SU-DHL-6 (cell line): ENCODE results near the gene CD80.
"Not testable (repeated sequence)": the region's sequence is repeated elsewhere in the genome, so short reads cannot be mapped to it uniquely, and the experiment has no call there.

Experiments used
- H2AFZ ChIP-seq: fragments of 200-600 bp; sonication (generic); 2 replicates; pipeline ENCODE4 v1.6.1; 2014; ENCODE audit warnings: low read depth, mild to moderate bottlenecking, moderate library complexity, mixed read lengths, antibody characterized with exemption, low read length; ENCODE audit not compliant: severe bottlenecking
- H3F3A ChIP-seq: fragments of 200-600 bp; shearing (Covaris generic); 2 replicates; pipeline ENCODE4 v1.6.0; 2016; ENCODE audit warnings: antibody characterized with exemption, mild to moderate bottlenecking; ENCODE audit not compliant: insufficient read depth
- H3K27ac ChIP-seq: fragments of 200-600 bp; sonication (generic); 2 replicates; pipeline ENCODE4 v1.5.1; 2016; ENCODE audit warnings: low read depth, mild to moderate bottlenecking, low read length, moderate library complexity, mixed read lengths
- H3K27me3 ChIP-seq: fragments of 200-600 bp; sonication (generic), shearing (Covaris generic); 2 replicates; pipeline ENCODE4 v1.6.0; 2014; ENCODE audit warnings: mild to moderate bottlenecking, low read length
- H3K36me3 ChIP-seq: fragments of 200-600 bp; sonication (generic); 2 replicates; pipeline ENCODE4 v1.6.1; 2014; ENCODE audit warnings: mild to moderate bottlenecking, low read length, mixed read lengths
- H3K4me2 ChIP-seq: fragments of 300-600, 200-600 bp; shearing (Covaris generic), sonication (generic); 2 replicates; pipeline ENCODE4 v1.6.0; 2014; ENCODE audit warnings: low read length, low read depth, mild to moderate bottlenecking; ENCODE audit not compliant: poor library complexity, severe bottlenecking
- H3K4me3 ChIP-seq: fragments of 200-600 bp; sonication (generic); 2 replicates; pipeline ENCODE4 v1.5.1; 2014; ENCODE audit warnings: antibody characterized with exemption, low read length, mild to moderate bottlenecking, mixed read lengths; ENCODE audit not compliant: insufficient read depth, poor library complexity, severe bottlenecking
- H3K79me2 ChIP-seq: fragments of 200-600 bp; sonication (generic); 2 replicates; pipeline ENCODE4 v1.6.1; 2014; ENCODE audit warnings: mild to moderate bottlenecking, low read length, moderate library complexity; ENCODE audit not compliant: insufficient read depth
- H3K9ac ChIP-seq: fragments of 200-600 bp; sonication (generic); 2 replicates; pipeline ENCODE4 v1.7.0; 2014; ENCODE audit warnings: mild to moderate bottlenecking, low read length
- H3K9me2 ChIP-seq: fragments of 200-600 bp; sonication (generic); replicated peaks from 2 replicates; pipeline ENCODE4 v1.6.1; 2014; ENCODE audit warnings: low read length; ENCODE audit not compliant: insufficient read depth
- H3K9me3 ChIP-seq: fragments of 200-600 bp; sonication (generic); 2 replicates; pipeline ENCODE4 v1.6.1; 2014; ENCODE audit warnings: low read length, mixed read lengths; ENCODE audit not compliant: insufficient read depth
- H4K20me1 ChIP-seq: fragments of 200-600 bp; sonication (generic); 2 replicates; pipeline ENCODE4 v1.6.1; 2014; ENCODE audit warnings: low read depth, mild to moderate bottlenecking, antibody characterized with exemption, low read length, moderate library complexity, mixed read lengths
- EZH2phosphoT487 ChIP-seq: fragments of 200-600 bp; sonication (generic), shearing (Covaris generic); conservative IDR thresholded peaks from 2 replicates; pipeline ENCODE4 v1.6.1; 2018; ENCODE audit warnings: mild to moderate bottlenecking, antibody characterized with exemption, low read length, moderate library complexity, mixed read lengths
- TF ChIP-seq, protein P1 (sequence below): fragments of 200-600 bp; sonication (generic); IDR thresholded peaks from one replicate; pipeline ENCODE4 v1.5.1; 2017; ENCODE audit warnings: antibody characterized with exemption, mild to moderate bottlenecking, low read length, moderate library complexity; ENCODE audit not compliant: insufficient read depth, poor library complexity, severe bottlenecking

The CD80 gene

DNA sequence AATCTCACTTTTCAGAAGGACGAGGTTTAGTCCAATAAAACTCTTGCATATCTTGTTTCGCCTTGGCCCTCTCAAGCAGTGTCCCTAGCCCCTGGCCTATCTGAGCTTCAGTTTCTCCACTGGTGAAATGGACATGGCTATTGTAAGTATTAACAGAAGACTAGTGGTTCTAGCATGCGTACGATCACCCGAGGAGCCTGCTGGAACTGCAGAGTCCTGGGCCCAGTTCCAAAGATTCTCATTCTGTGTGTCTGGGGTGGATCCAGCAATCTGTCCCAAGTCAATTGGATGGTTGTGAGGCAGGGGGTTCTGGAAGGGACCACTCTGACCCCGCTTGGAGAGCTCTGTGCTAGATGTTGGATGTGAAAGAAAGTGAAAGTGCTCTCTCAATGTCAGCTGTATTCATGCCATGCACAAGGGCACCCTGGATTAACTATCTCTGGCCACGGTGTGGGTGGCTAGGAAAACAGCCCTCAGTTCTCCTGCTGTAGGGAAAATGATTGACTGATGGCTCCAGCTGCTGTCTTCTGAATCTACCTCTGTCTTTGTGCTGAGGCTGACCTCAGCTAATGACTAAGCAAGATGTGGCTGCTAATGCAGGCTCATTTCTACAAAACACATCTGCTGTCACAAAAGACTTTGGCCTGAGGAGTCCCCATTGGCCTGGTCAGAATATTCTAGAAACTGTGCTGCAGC lies 36.4 kb upstream of the CD80 start:
- Histone ChIP-seq H3K9ac (no peak overlapping the region), H3K9me2 (no peaks in the 10 kb centered on the region), H3K4me2 (no peak overlapping the region), H3K4me3 (no peak overlapping the region), H4K20me1 (no peaks in the 10 kb centered on the region), H3F3A (no peaks in the 10 kb centered on the region), H3K79me2 (no peaks in the 10 kb centered on the region), H3K36me3 (no peaks in the 10 kb centered on the region), H3K27ac (no peak overlapping the region), H3K27me3 (no peaks in the 10 kb centered on the region), H3K9me3 (no peaks in the 10 kb centered on the region), H2AFZ (no peak overlapping the region)
- TF ChIP-seq EZH2phosphoT487 = no peak
- TF ChIP-seq, protein P1, sequence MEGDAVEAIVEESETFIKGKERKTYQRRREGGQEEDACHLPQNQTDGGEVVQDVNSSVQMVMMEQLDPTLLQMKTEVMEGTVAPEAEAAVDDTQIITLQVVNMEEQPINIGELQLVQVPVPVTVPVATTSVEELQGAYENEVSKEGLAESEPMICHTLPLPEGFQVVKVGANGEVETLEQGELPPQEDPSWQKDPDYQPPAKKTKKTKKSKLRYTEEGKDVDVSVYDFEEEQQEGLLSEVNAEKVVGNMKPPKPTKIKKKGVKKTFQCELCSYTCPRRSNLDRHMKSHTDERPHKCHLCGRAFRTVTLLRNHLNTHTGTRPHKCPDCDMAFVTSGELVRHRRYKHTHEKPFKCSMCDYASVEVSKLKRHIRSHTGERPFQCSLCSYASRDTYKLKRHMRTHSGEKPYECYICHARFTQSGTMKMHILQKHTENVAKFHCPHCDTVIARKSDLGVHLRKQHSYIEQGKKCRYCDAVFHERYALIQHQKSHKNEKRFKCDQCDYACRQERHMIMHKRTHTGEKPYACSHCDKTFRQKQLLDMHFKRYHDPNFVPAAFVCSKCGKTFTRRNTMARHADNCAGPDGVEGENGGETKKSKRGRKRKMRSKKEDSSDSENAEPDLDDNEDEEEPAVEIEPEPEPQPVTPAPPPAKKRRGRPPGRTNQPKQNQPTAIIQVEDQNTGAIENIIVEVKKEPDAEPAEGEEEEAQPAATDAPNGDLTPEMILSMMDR = no peak

DNA sequence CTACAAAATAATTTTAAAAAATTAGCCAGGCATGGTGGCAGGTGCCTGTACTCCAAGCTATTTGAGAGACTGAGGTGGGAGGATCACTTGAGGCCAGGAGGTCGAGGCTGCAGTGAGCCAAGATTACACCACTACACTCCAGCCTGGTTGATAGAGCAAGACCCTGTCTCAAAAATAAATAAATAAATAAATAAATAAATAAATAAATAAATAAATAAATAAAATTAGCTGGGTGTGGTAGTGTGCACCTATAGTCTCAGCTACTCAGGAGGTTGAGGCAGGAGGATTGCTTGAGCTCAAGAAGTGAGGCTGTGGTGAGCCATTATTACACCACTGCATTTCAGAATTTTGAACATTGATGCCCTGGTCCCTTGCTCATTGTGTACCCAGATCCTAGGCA lies 35.5 kb upstream of the CD80 start:
- H3K4me3 ChIP-seq, H3K27ac ChIP-seq, H3K36me3 ChIP-seq, H3K9ac ChIP-seq, H3K9me3 ChIP-seq, H3K79me2 ChIP-seq, H2AFZ ChIP-seq, H3F3A ChIP-seq, H3K4me2 ChIP-seq, H3K27me3 ChIP-seq, H4K20me1 ChIP-seq, H3K9me2 ChIP-seq: not testable (repeated sequence)

DNA sequence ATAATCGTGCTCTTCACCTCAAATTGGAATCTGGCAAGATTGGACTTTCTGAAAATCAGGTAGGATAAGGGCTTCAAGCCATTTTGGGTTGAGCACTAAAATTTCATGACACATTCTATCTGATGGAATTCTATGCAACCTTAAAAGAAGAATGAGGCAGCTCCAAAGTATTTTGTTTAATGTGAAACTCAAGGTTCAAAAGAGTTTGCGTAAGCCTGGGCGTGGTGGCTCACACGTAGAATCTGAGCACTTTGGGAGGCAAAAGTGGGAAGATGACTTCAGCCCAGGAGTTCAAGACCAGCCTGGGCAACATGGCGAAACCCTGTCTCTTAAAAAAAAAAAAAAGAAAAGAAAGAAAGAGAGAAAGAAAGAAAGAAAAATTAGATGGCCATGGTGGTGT lies 34.7 kb upstream of the CD80 start:
- no peaks in the 10 kb centered on the region for H4K20me1 ChIP-seq
- H2AFZ ChIP-seq = no peak overlapping the region
- TF ChIP-seq, protein P1 = no peak
- TF ChIP-seq EZH2phosphoT487 = no peak
- H3K4me3 ChIP-seq = no peak overlapping the region
- H3K36me3 ChIP-seq = no peaks in the 10 kb centered on the region
- no peaks in the 10 kb centered on the region for H3K79me2 ChIP-seq
- no peak overlapping the region for H3K4me2 ChIP-seq
- H3F3A ChIP-seq = no peaks in the 10 kb centered on the region
- no peaks in the 10 kb centered on the region for H3K9me3 ChIP-seq
- no peaks in the 10 kb centered on the region for H3K27me3 ChIP-seq
- no peak overlapping the region for H3K27ac ChIP-seq
- H3K9me2 ChIP-seq = no peaks in the 10 kb centered on the region
- no peak overlapping the region for H3K9ac ChIP-seq

DNA sequence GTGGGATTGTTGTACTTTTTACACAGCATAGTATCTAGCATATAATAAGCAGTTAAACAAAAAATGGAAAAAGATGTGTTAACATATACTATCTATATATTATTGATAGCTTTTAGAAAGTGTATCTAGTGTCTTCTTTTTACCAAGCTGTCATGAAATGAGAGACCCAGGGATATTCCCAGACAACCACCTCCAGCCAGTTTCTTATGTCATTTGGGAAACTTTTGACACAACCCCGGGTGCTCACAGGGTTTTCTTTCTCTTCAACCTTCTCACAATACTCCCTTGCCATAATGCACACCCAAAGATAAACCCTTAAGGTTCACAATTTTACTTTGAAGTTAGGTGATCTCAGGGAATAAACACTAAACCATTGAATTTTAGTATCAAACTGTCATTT lies 33.4 kb upstream of the CD80 start:
- Histone ChIP-seq H3K4me3 (no peak overlapping the region), H3K79me2 (no peaks in the 10 kb centered on the region), H3K36me3 (no peaks in the 10 kb centered on the region; the same call in 1 of the 2 replicates), H3F3A (no peaks in the 10 kb centered on the region), H3K9ac (no peak overlapping the region), H3K27ac (no peak overlapping the region), H3K9me2 (no peaks in the 10 kb centered on the region), H4K20me1 (no peaks in the 10 kb centered on the region), H2AFZ (no peak overlapping the region), H3K9me3 (no peaks in the 10 kb centered on the region), H3K4me2 (no peak overlapping the region), H3K27me3 (no peaks in the 10 kb centered on the region)
- no peak for TF ChIP-seq EZH2phosphoT487
- TF ChIP-seq, protein P1 = no peak
